ENCODE data around the gene JOSD2. TPM values are rescaled to one million over a fixed set of nuclear protein-coding genes. Genes with fewer than 3 reads are reported as not detected.

The JOSD2 gene
- total RNA-seq, 1 experiment from 2014 or later = 40.9 TPM

- no TSS peak for BruUV-seq (replicated peaks)
- intact Hi-C loops (cut with micrococcal nuclease) = loop anchor here (1.0 to 10.0 kb wide), 4 partner anchors 117 to 385 kb away; no protein-coding TSS in a partner anchor
- RAD21 ChIA-PET (ENCODE audit: low non-redundant PET in 1 of 2, low total read pairs in 2 of 2, uncharacterized antibody in 2 of 2, unreplicated experiment in 2 of 2) = interaction anchor here (0.6 to 2.1 kb wide), 5 partner anchors 13 to 246 kb away, joined by 3 to 7 read pairs (median 3); no protein-coding TSS in a partner anchor
- Histone ChIP-seq H4K20me1 (ENCODE audit: insufficient read depth) (no peaks in the 10 kb centered on the region), H3K27me3 (ENCODE audit: insufficient read depth, low read length) (no peaks in the 10 kb centered on the region), H3K36me3 (ENCODE audit: control insufficient read depth in 1 of 2, insufficient read depth in 2 of 2, low read length in 2 of 2) (no peaks in the 10 kb centered on the region), H3K9ac (ENCODE audit: low read length) (no peak overlapping the region), H3K4me1 (ENCODE audit: control insufficient read depth in 1 of 2, insufficient read depth in 2 of 2, low read length in 2 of 2) (no peaks in the 10 kb centered on the region), H3K4me2 (ENCODE audit: low read length) (no peak overlapping the region), H2AFZ (ENCODE audit: low read depth, low read length, poor library complexity, severe bottlenecking) (no peak overlapping the region), H3K79me2 (ENCODE audit: insufficient read depth, low read length) (no peaks in the 10 kb centered on the region), H3K4me3 (replicated peaks in 1 of 2; ENCODE audit: low read depth in 1 of 2, low read length in 2 of 2) (no peak overlapping the region), H3K27ac (ENCODE audit: low read depth, low read length) (no peak overlapping the region), H3K9me2 (ENCODE audit: insufficient read depth) (no peaks in the 10 kb centered on the region), H3K9me3 (ENCODE audit: control insufficient read depth in 1 of 2, insufficient read depth in 1 of 2, low read depth in 1 of 2, low read length in 2 of 2) (peaks cover 7 to 12% of the 10 kb centered on the region in 2 experiments; a peak in 3 of 4 replicates)
- peak; percentile 79 for DNase-seq (ENCODE audit: low read depth, low spot score)
- CTCF ChIA-PET = interaction anchor here (0.7 to 3.6 kb wide), 12 partner anchors 9 to 559 kb away, joined by 3 to 40 read pairs (median 8); partner anchors contain the start of genes JOSD2 and KCNC3
- TF ChIP-seq, protein P1, sequence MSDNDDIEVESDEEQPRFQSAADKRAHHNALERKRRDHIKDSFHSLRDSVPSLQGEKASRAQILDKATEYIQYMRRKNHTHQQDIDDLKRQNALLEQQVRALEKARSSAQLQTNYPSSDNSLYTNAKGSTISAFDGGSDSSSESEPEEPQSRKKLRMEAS (IDR thresholded peaks at IDR 0.05) = no peak
- TF ChIP-seq YY1 (IDR thresholded peaks at IDR 0.05; ENCODE audit: extremely low read depth, insufficient replicate concordance, low read depth, low read length) (peak; percentile 20), CBX3 (IDR thresholded peaks at IDR 0.05; ENCODE audit: low read depth) (peak; percentile 68; the same call in 1 of the 2 replicates), CTCF (IDR thresholded peaks at IDR 0.05 in 2 of 3, conservative IDR thresholded peaks at IDR 0.05 in 1 of 3; ENCODE audit: borderline replicate concordance in 1 of 3, insufficient read depth in 1 of 3, low read depth in 2 of 3, low read length in 2 of 3) (peak; percentile 93 to 98 (median 95)), RAD21 (IDR thresholded peaks at IDR 0.05; ENCODE audit: low read depth) (peak; percentile 88)
- peak; percentile 97 for ATAC-seq
- POLR2A ChIA-PET = no interaction called here
Measured at GRCh38 chr19:50537769-50538230, 26.8 kb upstream of the JOSD2 start.

DNA sequence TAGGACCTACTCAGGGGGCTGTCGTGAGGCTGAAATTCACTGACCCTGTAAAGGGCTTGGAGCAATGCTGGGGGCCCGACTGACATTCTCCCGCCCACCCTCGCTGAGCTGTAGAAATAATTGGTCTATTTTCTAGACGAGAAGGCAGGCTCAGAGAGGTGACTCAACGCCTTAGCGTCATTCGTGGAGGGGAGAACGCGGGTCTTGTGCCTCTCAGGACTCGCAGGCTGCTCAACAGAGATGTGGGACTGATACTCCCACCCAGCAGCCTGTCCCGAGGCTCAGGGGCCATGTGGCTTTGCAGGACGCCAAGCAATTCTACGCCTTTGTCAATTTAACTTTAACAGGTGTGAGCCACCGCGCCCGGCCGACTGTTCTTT is 26.3 kb upstream of the JOSD2 start:
- POLR2A ChIA-PET = no interaction called here
- ATAC-seq = peak; percentile 14; the same call in 1 of the 2 replicates
- DNase-seq (ENCODE audit: low read depth, low spot score) = no peak
- TF ChIP-seq POLR2AphosphoS5 (IDR thresholded peaks at IDR 0.05; ENCODE audit: low read depth, low read length) (no peak), SP1 (IDR thresholded peaks at IDR 0.05; ENCODE audit: low read depth) (no peak), SIN3A (IDR thresholded peaks at IDR 0.05; ENCODE audit: low read depth) (no peak), CTCF (IDR thresholded peaks at IDR 0.05 in 2 of 3, conservative IDR thresholded peaks at IDR 0.05 in 1 of 3; ENCODE audit: borderline replicate concordance in 1 of 3, insufficient read depth in 1 of 3, low read depth in 2 of 3, low read length in 2 of 3) (no peak), ZNF274 (IDR thresholded peaks at IDR 0.05; ENCODE audit: low read depth, low read length) (no peak), JUND (IDR thresholded peaks at IDR 0.05) (no peak), YY1 (IDR thresholded peaks at IDR 0.05; ENCODE audit: extremely low read depth, insufficient replicate concordance, low read depth, low read length) (no peak), EGR1 (IDR thresholded peaks at IDR 0.05; ENCODE audit: low read depth) (no peak), EZH2phosphoT487 (IDR thresholded peaks at IDR 0.05; ENCODE audit: borderline replicate concordance) (no peak), ZFX (IDR thresholded peaks at IDR 0.05) (no peak), SRF (IDR thresholded peaks at IDR 0.05; ENCODE audit: low read depth) (no peak)

More for the DNA sequence above, 26.3 kb upstream of the JOSD2 start:
- peaks cover 7 to 17% of the 10 kb centered on the region in 2 experiments; a peak in 3 of 4 replicates for H3K9me3 ChIP-seq (ENCODE audit: control insufficient read depth in 1 of 2, insufficient read depth in 1 of 2, low read depth in 1 of 2, low read length in 2 of 2)
- H3K4me2 ChIP-seq (ENCODE audit: low read length) = no peak overlapping the region
- H2AFZ ChIP-seq (ENCODE audit: low read depth, low read length, poor library complexity, severe bottlenecking) = no peak overlapping the region
- no peaks in the 10 kb centered on the region for H3K4me1 ChIP-seq (ENCODE audit: control insufficient read depth in 1 of 2, insufficient read depth in 2 of 2, low read length in 2 of 2)
- H3K27ac ChIP-seq (ENCODE audit: low read depth, low read length) = no peak overlapping the region
- CTCF ChIA-PET = interaction anchor here (0.9 to 3.6 kb wide), 12 partner anchors 12 to 559 kb away, joined by 3 to 40 read pairs (median 8); partner anchors contain the start of genes JOSD2 and KCNC3
- H3K36me3 ChIP-seq (ENCODE audit: control insufficient read depth in 1 of 2, insufficient read depth in 2 of 2, low read length in 2 of 2) = no peaks in the 10 kb centered on the region
- RAD21 ChIA-PET (ENCODE audit: low non-redundant PET in 1 of 2, low total read pairs in 2 of 2, uncharacterized antibody in 2 of 2, unreplicated experiment in 2 of 2) = interaction anchor here (0.9 to 2.1 kb wide), 3 partner anchors 12 to 246 kb away, joined by 3 to 7 read pairs (median 4); no protein-coding TSS in a partner anchor
- H3K9ac ChIP-seq (ENCODE audit: low read length) = no peak overlapping the region
- intact Hi-C loops (cut with micrococcal nuclease) = loop anchor here (1.0 to 10.0 kb wide), 4 partner anchors 118 to 385 kb away; no protein-coding TSS in a partner anchor
- no peaks in the 10 kb centered on the region for H3K9me2 ChIP-seq (ENCODE audit: insufficient read depth)
- no TSS peak for BruUV-seq (replicated peaks)
- H3K79me2 ChIP-seq (ENCODE audit: insufficient read depth, low read length) = no peaks in the 10 kb centered on the region
- H3K4me3 ChIP-seq (replicated peaks in 1 of 2; ENCODE audit: low read depth in 1 of 2, low read length in 2 of 2) = no peak overlapping the region
- no peaks in the 10 kb centered on the region for H4K20me1 ChIP-seq (ENCODE audit: insufficient read depth)
- no peaks in the 10 kb centered on the region for H3K27me3 ChIP-seq (ENCODE audit: insufficient read depth, low read length)

All from HCT116 (cell line).